Nephron progenitor cell (in vitro differentiated cells): Measurements from ENCODE around the gene SGK1.

Experiments
- DNase-seq: peaks from one replicate; pipeline ENCODE4 v3.0.0; 2021
- H3K27ac Mint-ChIP-seq: 2 replicates; pipeline ENCODE4 v1.8.0; 2021; ENCODE audit warnings: mild to moderate bottlenecking, moderate library complexity, mixed read lengths
- H3K27me3 Mint-ChIP-seq: 2 replicates; pipeline ENCODE4 v1.8.0; 2021; ENCODE audit warnings: mild to moderate bottlenecking, low read depth, mixed read lengths; ENCODE audit not compliant: poor library complexity
- H3K36me3 Mint-ChIP-seq: 2 replicates; pipeline ENCODE4 v1.8.0; 2021; ENCODE audit warnings: low read depth, mixed read lengths
- H3K4me1 Mint-ChIP-seq: 2 replicates; pipeline ENCODE4 v1.8.0; 2021; ENCODE audit warnings: mixed read lengths
- H3K4me3 Mint-ChIP-seq: 2 replicates; pipeline ENCODE4 v1.8.0; 2021; ENCODE audit warnings: mild to moderate bottlenecking, moderate library complexity, mixed read lengths
- H3K9me3 Mint-ChIP-seq: 2 replicates; pipeline ENCODE4 v1.8.0; 2021; ENCODE audit warnings: mild to moderate bottlenecking, moderate library complexity, mixed read lengths
- CTCF ChIP-seq: fragments of 200-600 bp; sonication (generic); IDR thresholded peaks from 2 replicates; pipeline ENCODE4 v1.5.0; 2021; ENCODE audit warnings: antibody characterized with exemption

Gene SGK1

GRCh38 chr6:134119486-134119885 lies 198.4 kb downstream of the SGK1 start:
- Mint-ChIP-seq H3K27me3 (no peaks in the 10 kb centered on the region), H3K9me3 (peaks cover 9% of the 10 kb centered on the region), H3K36me3 (no peaks in the 10 kb centered on the region), H3K4me1 (peaks cover 11% of the 10 kb centered on the region), H3K27ac (no peak overlapping the region), H3K4me3 (no peak overlapping the region)
- DNase-seq = no peak
- TF ChIP-seq CTCF = no peak
